PC-9 (cell line): Measurements from ENCODE around the gene ACOXL. TPM values are rescaled to one million over a fixed set of nuclear protein-coding genes. Genes with fewer than 3 reads are reported as not detected.

ENCODE experiments used
- BruUV-seq: library from RNA; stranded (reverse); fragments of 400-500 nt; replicated peaks from 2 replicates; lab custom pipeline; 2021; lab: Mats Ljungman, UMichigan
- CTCF ChIA-PET: fragments of 300-600 bp; sonication (Branson Sonifier 250); formaldehyde crosslinking; loops from one replicate; lab custom pipeline; 2022; ENCODE audit warnings: antibody characterized with exemption; lab: Charles Lee
- POLR2A ChIA-PET: fragments of 300-600 bp; sonication (Branson Sonifier 250); formaldehyde crosslinking; loops from one replicate; lab custom pipeline; 2022; ENCODE audit warnings: antibody characterized with exemption; ENCODE audit not compliant: unreplicated experiment; lab: Charles Lee
- DNase-seq, 2 experiments: peaks; one replicate each; pipeline versions ENCODE4 v3.0.0 to v3.0.0-alpha.2; 2015 to 2022; ENCODE audit warnings: mixed read lengths in 1 of 2
- H2AFZ ChIP-seq: fragments of 200-600 bp; sonication (generic); 2 replicates; pipeline ENCODE4 v1.8.1; 2017; ENCODE audit warnings: antibody characterized with exemption
- H3F3A ChIP-seq: fragments of 200-600 bp; sonication (generic); 2 replicates; pipeline ENCODE4 v1.8.1; 2017; ENCODE audit warnings: antibody characterized with exemption, mild to moderate bottlenecking, low read depth; ENCODE audit not compliant: insufficient read depth
- H3K27ac ChIP-seq: fragments of 200-600 bp; sonication (generic); 2 replicates; pipeline ENCODE4 v1.6.1; 2016; ENCODE audit warnings: mixed run types
- H3K27me3 ChIP-seq: fragments of 200-600 bp; sonication (generic); 2 replicates; pipeline ENCODE4 v1.6.1; 2016; ENCODE audit warnings: low read depth, mixed run types; ENCODE audit not compliant: insufficient read depth
- H3K36me3 ChIP-seq: fragments of 200-600 bp; sonication (generic); 2 replicates; pipeline ENCODE4 v1.6.1; 2016; ENCODE audit warnings: low read depth, mixed run types
- H3K4me1 ChIP-seq: fragments of 200-600 bp; sonication (generic); replicated peaks from 2 replicates; pipeline ENCODE4 v1.6.1; 2016; ENCODE audit warnings: mixed run types; ENCODE audit not compliant: insufficient read depth
- H3K4me2 ChIP-seq: fragments of 200-600 bp; sonication (generic); 2 replicates; pipeline ENCODE4 v1.6.1; 2017; ENCODE audit warnings: mixed run types
- H3K4me3 ChIP-seq: fragments of 200-600 bp; sonication (generic); 2 replicates; pipeline ENCODE4 v1.6.1; 2016; ENCODE audit warnings: mixed run types
- H3K79me2 ChIP-seq: fragments of 200-600 bp; sonication (generic); 2 replicates; pipeline ENCODE4 v1.6.1; 2017; ENCODE audit warnings: low read depth, mixed run types
- H3K9me2 ChIP-seq: fragments of 200-600 bp; sonication (generic); 2 replicates; pipeline ENCODE4 v1.8.1; 2017; ENCODE audit warnings: mild to moderate bottlenecking; ENCODE audit not compliant: insufficient read depth
- H3K9me3 ChIP-seq: fragments of 200-600 bp; sonication (generic); 2 replicates; pipeline ENCODE4 v1.8.1; 2016; ENCODE audit warnings: low read depth; ENCODE audit not compliant: insufficient read depth
- H4K20me1 ChIP-seq: fragments of 200-600 bp; sonication (generic); 2 replicates; pipeline ENCODE4 v1.8.1; 2017; ENCODE audit not compliant: insufficient read depth
- EZH2 ChIP-seq: fragments of 200-600 bp; sonication (generic); IDR thresholded peaks from 2 replicates; pipeline ENCODE4 v1.8.0; 2017; ENCODE audit warnings: antibody characterized with exemption, low read depth
- intact Hi-C: fragments of 100-400 bp; cut with micrococcal nuclease; formaldehyde crosslinking; loops from one replicate; pipeline ENCODE4 v1.10.0; 2022; ENCODE audit not compliant: unreplicated experiment
- total RNA-seq: library from RNA; stranded (reverse); gene quantifications from 2 replicates; pipeline ENCODE4 v1.2.3, GENCODE V29; 2021
- TF ChIP-seq, protein P1 (sequence below): fragments of 200-600 bp; sonication (generic); conservative IDR thresholded peaks from 2 replicates; pipeline ENCODE4 v1.6.1; 2017; ENCODE audit warnings: mixed run types, antibody characterized with exemption, mild to moderate bottlenecking, moderate library complexity

Gene ACOXL
- total RNA-seq, 1 experiment from 2014 or later: 10.7 TPM

DNA sequence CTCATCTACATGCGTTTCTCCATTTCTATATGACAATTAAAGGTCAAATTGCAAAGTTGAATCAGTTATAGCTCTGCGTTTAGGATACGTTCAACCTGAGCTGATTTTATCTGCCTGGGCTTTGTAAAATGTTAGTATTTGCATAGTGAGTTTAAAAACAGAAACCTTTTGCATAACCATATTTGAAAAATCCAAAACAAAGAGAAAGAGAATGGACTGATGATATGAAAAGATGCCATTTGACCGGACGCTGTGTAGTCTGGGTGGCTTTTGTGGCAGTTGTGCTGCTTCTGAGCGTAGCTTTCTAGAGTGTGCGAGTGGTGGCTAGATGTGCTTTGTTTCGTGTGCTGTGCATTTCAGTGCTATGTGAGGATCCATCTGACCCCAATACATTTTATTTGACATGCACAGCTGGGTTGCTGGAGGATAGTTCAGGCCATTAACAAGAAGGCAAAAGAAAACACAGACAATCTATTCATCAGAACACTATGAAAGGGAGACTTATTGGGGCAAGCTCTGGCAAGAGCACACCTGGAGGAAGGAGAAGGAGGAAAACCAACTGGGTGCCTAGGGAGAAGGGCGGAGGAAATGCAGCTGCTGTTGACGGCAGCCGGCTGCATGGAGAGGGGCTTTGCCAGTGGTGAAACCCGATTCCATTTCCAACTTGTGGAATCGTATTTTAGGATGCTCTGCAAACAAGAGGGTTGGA lies 126.8 kb downstream of the ACOXL start:
- intact Hi-C loops: no loop called here
- H3K79me2 ChIP-seq: no peaks in the 10 kb centered on the region
- no peaks in the 10 kb centered on the region for H3K4me1 ChIP-seq
- TF ChIP-seq, protein P1, sequence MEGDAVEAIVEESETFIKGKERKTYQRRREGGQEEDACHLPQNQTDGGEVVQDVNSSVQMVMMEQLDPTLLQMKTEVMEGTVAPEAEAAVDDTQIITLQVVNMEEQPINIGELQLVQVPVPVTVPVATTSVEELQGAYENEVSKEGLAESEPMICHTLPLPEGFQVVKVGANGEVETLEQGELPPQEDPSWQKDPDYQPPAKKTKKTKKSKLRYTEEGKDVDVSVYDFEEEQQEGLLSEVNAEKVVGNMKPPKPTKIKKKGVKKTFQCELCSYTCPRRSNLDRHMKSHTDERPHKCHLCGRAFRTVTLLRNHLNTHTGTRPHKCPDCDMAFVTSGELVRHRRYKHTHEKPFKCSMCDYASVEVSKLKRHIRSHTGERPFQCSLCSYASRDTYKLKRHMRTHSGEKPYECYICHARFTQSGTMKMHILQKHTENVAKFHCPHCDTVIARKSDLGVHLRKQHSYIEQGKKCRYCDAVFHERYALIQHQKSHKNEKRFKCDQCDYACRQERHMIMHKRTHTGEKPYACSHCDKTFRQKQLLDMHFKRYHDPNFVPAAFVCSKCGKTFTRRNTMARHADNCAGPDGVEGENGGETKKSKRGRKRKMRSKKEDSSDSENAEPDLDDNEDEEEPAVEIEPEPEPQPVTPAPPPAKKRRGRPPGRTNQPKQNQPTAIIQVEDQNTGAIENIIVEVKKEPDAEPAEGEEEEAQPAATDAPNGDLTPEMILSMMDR: no peak
- no peak for TF ChIP-seq EZH2
- H3K27me3 ChIP-seq: no peaks in the 10 kb centered on the region
- H3K4me2 ChIP-seq: no peak overlapping the region
- H3K9me2 ChIP-seq: no peaks in the 10 kb centered on the region
- H3F3A ChIP-seq: no peaks in the 10 kb centered on the region
- no peaks in the 10 kb centered on the region for H4K20me1 ChIP-seq
- no peaks in the 10 kb centered on the region for H3K9me3 ChIP-seq
- H3K27ac ChIP-seq: no peak overlapping the region
- no peak overlapping the region for H2AFZ ChIP-seq
- ChIA-PET POLR2A (no interaction called here), CTCF (no interaction called here)
- BruUV-seq: no TSS peak
- H3K36me3 ChIP-seq: no peaks in the 10 kb centered on the region
- DNase-seq: no peak
- H3K4me3 ChIP-seq: no peak overlapping the region

DNA sequence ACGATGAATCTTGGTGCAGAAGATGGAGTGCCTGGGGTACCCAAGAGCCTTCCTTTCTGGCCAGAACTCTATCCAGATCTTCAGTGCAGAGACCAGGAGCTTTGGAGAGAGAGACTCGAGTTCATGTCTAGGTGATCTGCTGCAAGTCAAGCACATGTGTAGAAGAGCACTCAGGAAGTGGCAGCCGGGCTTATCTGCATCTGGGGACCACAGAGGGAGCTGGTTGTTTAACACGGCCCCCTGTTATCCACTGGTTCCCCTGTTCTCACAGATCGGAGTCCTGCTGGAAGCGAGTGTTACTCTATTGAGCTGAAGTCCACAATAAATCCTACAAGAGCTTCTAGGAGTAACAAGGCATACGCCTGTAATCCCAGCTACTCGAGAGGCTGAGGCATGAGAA lies 128.3 kb downstream of the ACOXL start:
- Histone ChIP-seq H3K79me2 (no peaks in the 10 kb centered on the region), H2AFZ (no peak overlapping the region), H3K4me3 (no peak overlapping the region), H3K9me3 (no peaks in the 10 kb centered on the region), H3K36me3 (no peaks in the 10 kb centered on the region), H3K27me3 (no peaks in the 10 kb centered on the region), H3K4me2 (no peak overlapping the region), H3K27ac (no peak overlapping the region), H4K20me1 (no peaks in the 10 kb centered on the region), H3F3A (no peaks in the 10 kb centered on the region), H3K4me1 (0 out of 2 replicates have a peak, but pooled peaks cover 4% of the 10 kb centered on the region), H3K9me2 (no peaks in the 10 kb centered on the region)
- no peak for DNase-seq
- intact Hi-C loops: no loop called here
- TF ChIP-seq, protein P1: no peak
- no peak for TF ChIP-seq EZH2
- ChIA-PET CTCF (no interaction called here), POLR2A (no interaction called here)
- no TSS peak for BruUV-seq

DNA sequence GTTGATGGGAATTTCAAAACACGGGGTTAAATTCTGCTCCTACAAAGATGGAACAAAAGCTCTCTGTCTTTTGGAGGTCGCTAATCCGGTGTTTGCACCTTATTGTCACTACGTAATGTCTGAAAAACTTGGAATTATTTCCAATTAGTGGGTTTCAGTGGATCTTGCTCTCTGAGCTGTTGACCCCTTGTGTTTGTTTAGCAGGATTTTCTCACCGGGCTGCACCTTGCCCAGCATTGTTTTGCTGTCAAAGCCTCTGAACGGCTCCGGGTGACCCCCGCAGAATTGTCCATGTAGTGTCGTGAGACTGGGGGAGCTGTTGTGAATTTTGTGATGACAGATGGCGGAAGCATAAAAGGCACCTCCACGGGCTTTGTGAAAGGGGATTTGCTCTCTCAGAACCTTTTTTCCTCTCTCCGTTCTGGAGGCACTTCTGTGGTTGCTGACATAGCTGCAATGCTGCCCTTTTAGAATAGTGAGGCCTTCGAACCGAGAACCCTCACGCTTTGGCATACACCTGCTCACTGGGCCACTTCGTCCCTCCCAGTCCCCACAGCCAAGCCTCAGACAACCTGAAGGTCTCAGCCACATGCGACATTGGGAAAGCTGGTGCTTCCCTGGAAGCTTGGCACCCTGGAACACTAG lies 129.4 kb downstream of the ACOXL start:
- no peak for TF ChIP-seq EZH2
- TF ChIP-seq, protein P1: no peak
- CTCF ChIA-PET: interaction anchor here (0.6 kb wide), 1 partner anchor 168 kb away, joined by 3 read pairs; no protein-coding TSS in a partner anchor
- BruUV-seq: no TSS peak
- Histone ChIP-seq H3K4me3 (no peak overlapping the region), H4K20me1 (no peaks in the 10 kb centered on the region), H3K27me3 (no peaks in the 10 kb centered on the region), H3K9me3 (no peaks in the 10 kb centered on the region), H3K9me2 (no peaks in the 10 kb centered on the region), H2AFZ (no peak overlapping the region), H3K4me1 (0 out of 2 replicates have a peak, but pooled peaks cover 4% of the 10 kb centered on the region), H3K79me2 (no peaks in the 10 kb centered on the region), H3K27ac (no peak overlapping the region), H3K36me3 (no peaks in the 10 kb centered on the region), H3K4me2 (no peak overlapping the region), H3F3A (no peaks in the 10 kb centered on the region)
- POLR2A ChIA-PET: interaction anchor here (0.7 kb wide), 1 partner anchor 744 kb away, joined by 3 read pairs; no protein-coding TSS in a partner anchor
- intact Hi-C loops: no loop called here
- no peak for DNase-seq
